Stomach smooth muscle (tissue), 2 donors: ENCODE measurements around the gene CDH10.

Source experiments
- H3K27ac ChIP-seq: one replicate; pipeline ENCODE4 v1.7.0; 2013; ENCODE audit warnings: mild to moderate bottlenecking, low read length, inconsistent platforms
- H3K27me3 ChIP-seq, 2 donors: one replicate each; pipeline ENCODE4 v1.7.0; 2013; ENCODE audit warnings: low read length in 2 of 2; ENCODE audit not compliant: insufficient read depth in 2 of 2, control insufficient read depth in 1 of 2
- H3K36me3 ChIP-seq, 2 donors: one replicate each; pipeline ENCODE4 v1.7.0; 2013; ENCODE audit warnings: low read length in 2 of 2; ENCODE audit not compliant: control insufficient read depth in 2 of 2, insufficient read depth in 2 of 2
- H3K4me1 ChIP-seq: one replicate; pipeline ENCODE4 v1.7.0; 2013; ENCODE audit warnings: low read length; ENCODE audit not compliant: control insufficient read depth, insufficient read depth
- H3K4me3 ChIP-seq, 2 donors: one replicate each; pipeline ENCODE4 v1.7.0; 2013; ENCODE audit warnings: low read length in 2 of 2
- H3K9ac ChIP-seq, 2 donors: one replicate each; pipeline ENCODE4 v1.7.0; 2013; ENCODE audit warnings: low read length in 2 of 2, mild to moderate bottlenecking in 1 of 2
- H3K9me3 ChIP-seq, 2 donors: one replicate each; pipeline ENCODE4 v1.7.0; 2013; ENCODE audit warnings: low read length in 2 of 2; ENCODE audit not compliant: control insufficient read depth in 2 of 2
- donor health status: healthy.
- donor health status: Pancreatic carcinoma.

CDH10 gene

DNA sequence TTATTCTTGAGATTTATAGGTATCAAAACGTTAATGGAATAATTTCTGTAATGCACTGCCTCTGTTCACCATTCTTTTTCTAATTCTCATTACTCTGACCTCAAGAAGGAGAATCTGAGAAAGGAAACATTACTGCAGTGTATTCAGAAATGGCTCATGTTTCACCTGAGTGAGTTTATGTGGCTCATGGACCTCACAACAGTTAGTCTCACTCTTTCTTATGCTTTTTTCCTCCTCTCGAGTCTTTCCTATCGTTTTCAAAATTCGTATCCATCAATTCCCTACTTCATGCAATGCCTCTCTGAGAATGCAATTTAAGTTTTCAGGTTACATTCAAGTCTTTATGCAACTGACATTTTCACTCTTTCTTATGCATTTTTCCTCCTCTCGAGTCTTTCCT is 9.6 kb downstream of the CDH10 start:
- Histone ChIP-seq H3K27ac (no peak overlapping the region), H3K36me3 (no peaks in the 10 kb centered on the region), H3K4me3 (no peak overlapping the region), H3K9ac (no peak overlapping the region), H3K9me3 (no peaks in the 10 kb centered on the region), H3K4me1 (no peaks in the 10 kb centered on the region), H3K27me3 (no peaks in the 10 kb centered on the region)

DNA sequence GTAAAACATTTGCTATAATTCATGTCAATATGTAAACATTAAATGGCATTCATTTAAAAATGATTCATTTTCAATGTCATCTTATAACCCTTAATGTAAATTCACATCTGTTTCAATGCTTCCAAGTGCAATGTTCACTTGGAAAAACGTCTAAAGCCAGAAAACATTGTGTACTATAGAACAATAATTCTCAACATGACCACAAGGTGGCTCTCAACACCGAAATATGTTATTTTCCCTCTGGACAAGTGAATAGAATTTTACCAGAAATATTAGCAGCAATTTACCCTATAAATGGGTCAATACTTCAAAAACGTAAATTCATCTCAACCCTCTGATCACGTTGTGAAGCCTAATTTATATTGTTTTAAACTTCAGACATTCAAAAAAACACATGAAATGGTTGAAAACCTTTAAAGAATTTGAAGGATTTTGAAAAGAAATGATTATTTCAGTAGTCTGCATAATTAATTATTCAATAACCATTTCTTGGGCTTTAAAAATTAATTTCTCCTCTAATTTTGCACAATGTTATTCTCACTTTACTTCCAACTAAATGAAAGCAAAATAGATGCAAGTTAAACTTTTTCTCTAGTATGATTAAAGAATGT is 11.0 kb downstream of the CDH10 start:
- no peaks in the 10 kb centered on the region for H3K9me3 ChIP-seq
- H3K36me3 ChIP-seq = no peaks in the 10 kb centered on the region

DNA sequence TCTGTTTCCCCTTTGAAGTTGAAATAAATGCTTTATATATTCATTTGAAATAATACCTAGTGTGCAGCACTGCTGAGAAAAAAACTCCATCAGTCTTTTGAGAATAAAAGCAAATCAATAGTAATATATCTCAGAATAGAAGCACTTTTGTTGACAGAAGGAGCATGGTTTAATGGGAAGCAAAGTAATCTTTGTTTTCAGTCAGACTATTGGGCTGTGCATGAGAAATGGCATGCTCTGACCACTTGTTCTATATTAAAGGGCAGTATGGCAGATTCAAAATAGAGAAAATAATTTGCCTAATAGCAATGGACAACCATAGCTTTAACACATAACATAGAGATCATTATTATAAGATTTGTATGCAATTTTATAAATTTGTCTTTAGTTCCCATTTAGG is 12.4 kb downstream of the CDH10 start:
- Histone ChIP-seq H3K4me1 (no peaks in the 10 kb centered on the region), H3K27ac (no peak overlapping the region), H3K36me3 (no peaks in the 10 kb centered on the region), H3K9me3 (no peaks in the 10 kb centered on the region), H3K9ac (no peak overlapping the region), H3K4me3 (no peak overlapping the region), H3K27me3 (no peaks in the 10 kb centered on the region)

More for the DNA sequence above, 11.0 kb downstream of the CDH10 start:
- H3K27me3 ChIP-seq = no peaks in the 10 kb centered on the region
- H3K27ac ChIP-seq = no peak overlapping the region
- no peak overlapping the region for H3K4me3 ChIP-seq
- no peaks in the 10 kb centered on the region for H3K4me1 ChIP-seq
- no peak overlapping the region for H3K9ac ChIP-seq

DNA sequence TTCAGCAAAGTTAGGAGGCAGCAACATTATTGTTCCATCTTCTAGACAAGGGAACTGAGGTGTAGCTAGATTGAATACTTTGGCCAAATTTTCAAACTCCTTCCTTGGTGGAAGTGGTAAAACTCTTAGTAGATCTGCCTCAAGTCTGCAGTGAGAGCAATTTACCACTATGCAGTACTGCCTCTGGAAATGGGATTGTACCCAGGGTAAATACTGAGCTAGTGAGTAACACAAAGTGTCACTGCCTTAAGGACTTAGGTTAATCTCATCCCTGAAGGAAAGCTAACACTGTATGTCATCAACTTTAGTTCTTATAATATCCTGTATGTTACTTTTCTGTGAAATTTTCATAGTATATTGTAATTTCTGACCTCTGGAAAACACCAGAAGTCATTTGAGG is 13.9 kb downstream of the CDH10 start:
- H3K27ac ChIP-seq = no peak overlapping the region
- no peaks in the 10 kb centered on the region for H3K4me1 ChIP-seq
- no peaks in the 10 kb centered on the region for H3K9me3 ChIP-seq
- no peak overlapping the region for H3K4me3 ChIP-seq
- H3K9ac ChIP-seq = no peak overlapping the region
- H3K27me3 ChIP-seq = no peaks in the 10 kb centered on the region
- no peaks in the 10 kb centered on the region for H3K36me3 ChIP-seq

DNA sequence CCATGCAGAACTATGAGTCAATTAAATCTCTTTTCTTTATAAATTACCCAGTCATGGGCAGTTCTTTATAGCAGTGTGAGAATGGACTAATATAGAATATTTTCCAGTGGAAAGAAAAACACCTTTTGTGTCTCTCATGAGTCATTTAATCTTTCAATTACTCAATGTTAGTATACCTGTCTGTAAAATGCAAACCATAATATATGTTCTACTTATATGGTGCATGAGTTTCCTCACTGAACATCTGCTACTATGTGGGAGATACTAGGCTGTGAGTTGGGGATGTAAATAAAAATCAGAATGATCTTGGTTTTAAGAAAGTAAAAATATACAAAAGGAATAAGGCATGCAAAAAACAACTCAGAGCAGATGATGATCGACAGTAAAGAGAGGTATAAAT is 15.0 kb downstream of the CDH10 start:
- H3K36me3 ChIP-seq = no peaks in the 10 kb centered on the region
- no peaks in the 10 kb centered on the region for H3K4me1 ChIP-seq
- H3K9me3 ChIP-seq = no peaks in the 10 kb centered on the region
- H3K27me3 ChIP-seq = no peaks in the 10 kb centered on the region
- H3K27ac ChIP-seq = no peak overlapping the region
- H3K4me3 ChIP-seq = no peak overlapping the region
- no peak overlapping the region for H3K9ac ChIP-seq

DNA sequence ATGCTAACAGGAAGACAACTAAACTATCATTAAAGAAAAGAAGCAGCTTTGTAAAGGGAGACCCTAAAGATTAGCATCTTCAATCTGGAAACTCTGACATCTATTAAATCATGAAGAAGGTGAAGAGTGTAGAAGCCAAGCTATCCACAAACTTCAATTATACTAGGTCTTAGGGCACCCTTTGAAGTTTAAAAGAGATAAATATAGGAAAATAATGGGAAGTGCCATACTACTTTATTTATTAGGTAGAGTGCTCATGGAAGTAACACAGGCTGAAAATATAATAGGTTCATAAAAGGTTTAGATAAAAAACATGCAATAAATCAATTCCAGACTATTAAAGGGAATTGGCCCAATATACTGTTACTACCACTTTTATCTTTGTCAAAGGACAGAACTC is 19.9 kb downstream of the CDH10 start:
- H3K9me3 ChIP-seq = no peaks in the 10 kb centered on the region
- H3K36me3 ChIP-seq = no peaks in the 10 kb centered on the region
- H3K4me1 ChIP-seq = no peaks in the 10 kb centered on the region
- H3K9ac ChIP-seq = no peak overlapping the region
- no peaks in the 10 kb centered on the region for H3K27me3 ChIP-seq
- no peak overlapping the region for H3K4me3 ChIP-seq
- H3K27ac ChIP-seq = no peak overlapping the region

DNA sequence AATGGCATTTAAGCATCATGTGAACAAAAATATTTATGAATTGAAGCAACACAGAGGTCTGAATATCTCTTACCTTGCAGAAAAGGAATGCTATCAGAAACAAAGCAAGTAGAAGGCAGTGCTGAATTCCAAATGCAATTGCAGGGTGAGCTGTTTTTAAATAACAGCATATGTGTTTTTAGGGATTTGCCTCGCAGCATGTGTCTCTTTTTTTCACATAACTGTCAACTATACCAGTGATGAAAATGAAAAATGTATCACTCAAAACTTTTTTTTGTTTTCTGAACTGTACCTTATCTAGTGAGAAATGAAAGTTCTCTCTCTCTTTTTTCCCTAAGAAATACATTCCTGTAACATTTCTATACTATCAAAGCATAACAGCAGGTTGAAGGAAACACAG is 21.2 kb downstream of the CDH10 start:
- Histone ChIP-seq H3K4me1 (no peaks in the 10 kb centered on the region), H3K9me3 (no peaks in the 10 kb centered on the region), H3K36me3 (no peaks in the 10 kb centered on the region), H3K27ac (no peak overlapping the region), H3K4me3 (no peak overlapping the region), H3K9ac (no peak overlapping the region), H3K27me3 (no peaks in the 10 kb centered on the region)

DNA sequence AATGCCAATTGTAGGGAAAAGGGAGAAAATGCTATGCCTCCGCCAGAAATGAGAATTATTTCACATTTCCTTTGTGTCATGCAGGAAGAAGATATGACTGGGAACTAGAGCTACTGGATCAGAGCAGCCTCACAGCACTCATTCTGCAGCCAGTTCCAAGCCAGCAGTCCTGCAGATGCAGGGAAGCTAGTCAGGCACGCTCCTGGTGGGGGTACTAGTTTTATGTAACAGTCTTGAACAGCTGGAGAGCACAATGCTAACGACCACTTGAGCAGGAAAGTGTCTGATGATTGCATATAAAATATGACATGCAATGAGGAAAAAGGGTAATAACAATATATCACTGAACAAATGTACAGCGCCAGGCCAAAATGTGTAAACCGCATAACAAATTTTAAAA is 21.7 kb downstream of the CDH10 start:
- H3K9ac ChIP-seq = no peak overlapping the region
- no peak overlapping the region for H3K4me3 ChIP-seq
- no peaks in the 10 kb centered on the region for H3K4me1 ChIP-seq
- no peak overlapping the region for H3K27ac ChIP-seq
- no peaks in the 10 kb centered on the region for H3K27me3 ChIP-seq
- no peaks in the 10 kb centered on the region for H3K36me3 ChIP-seq
- H3K9me3 ChIP-seq = no peaks in the 10 kb centered on the region

DNA sequence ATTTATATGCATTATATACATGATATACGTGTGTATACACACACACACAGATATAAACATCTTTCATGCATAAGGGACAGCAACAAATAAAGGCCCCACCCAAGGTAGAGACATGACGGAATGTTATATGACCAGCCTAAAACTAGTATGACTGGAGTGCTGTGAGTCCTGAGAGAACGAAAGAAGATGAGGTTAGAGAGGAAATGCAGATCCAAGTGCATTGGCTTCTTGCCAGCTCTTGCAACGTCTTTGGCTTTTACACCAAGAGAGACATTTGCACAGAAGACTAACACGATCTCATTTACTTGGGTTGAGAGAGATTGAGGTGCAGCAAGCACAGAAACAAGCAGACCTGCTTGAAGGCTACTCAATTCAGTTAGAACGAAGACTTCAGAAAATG is 23.0 kb downstream of the CDH10 start:
- H3K27me3 ChIP-seq = no peaks in the 10 kb centered on the region
- no peak overlapping the region for H3K4me3 ChIP-seq
- H3K27ac ChIP-seq = no peak overlapping the region

DNA sequence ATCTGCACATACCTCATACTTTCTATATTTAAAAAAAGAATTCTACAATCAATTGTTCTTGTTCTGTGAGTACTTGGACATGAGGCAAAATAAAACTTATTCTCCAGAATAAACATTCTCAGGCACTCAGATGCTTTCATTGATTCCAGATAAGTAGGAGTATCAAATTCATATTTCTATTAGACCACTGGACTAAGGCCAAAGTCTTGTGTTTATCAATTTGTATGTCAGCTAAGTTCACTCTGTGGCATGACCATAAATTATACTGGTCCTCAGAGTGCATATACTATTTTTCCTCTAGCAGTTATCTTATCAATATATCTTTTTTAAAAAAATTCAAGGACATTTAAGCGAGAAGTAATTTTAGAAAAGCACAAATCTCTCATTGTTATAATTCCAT is 28.2 kb downstream of the CDH10 start:
- Histone ChIP-seq H3K4me1 (no peaks in the 10 kb centered on the region), H3K4me3 (no peak overlapping the region), H3K27me3 (no peaks in the 10 kb centered on the region), H3K9ac (no peak overlapping the region), H3K27ac (no peak overlapping the region), H3K36me3 (no peaks in the 10 kb centered on the region), H3K9me3 (no peaks in the 10 kb centered on the region)

More for the DNA sequence above, 23.0 kb downstream of the CDH10 start:
- H3K9ac ChIP-seq = no peak overlapping the region
- no peaks in the 10 kb centered on the region for H3K4me1 ChIP-seq
- no peaks in the 10 kb centered on the region for H3K9me3 ChIP-seq
- no peaks in the 10 kb centered on the region for H3K36me3 ChIP-seq

DNA sequence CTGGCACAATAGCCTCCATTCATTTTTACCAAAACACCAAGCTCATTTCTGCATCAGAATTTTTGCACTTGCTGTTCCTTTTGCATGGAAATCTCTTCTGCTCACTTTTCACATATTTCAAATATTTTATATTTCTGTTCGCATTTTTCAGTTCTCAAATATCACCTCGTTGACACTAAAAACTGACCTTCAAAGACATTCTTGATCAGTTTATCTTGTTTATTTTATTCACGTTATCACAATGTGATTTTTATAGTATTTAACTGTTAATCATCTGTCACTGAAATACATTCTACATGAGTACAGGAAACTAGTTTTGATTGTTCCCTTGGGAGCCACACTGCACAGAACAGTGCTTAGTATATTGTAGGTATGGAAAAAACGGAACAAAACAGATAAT is 29.6 kb downstream of the CDH10 start:
- Histone ChIP-seq H3K27ac (no peak overlapping the region), H3K27me3 (no peaks in the 10 kb centered on the region), H3K4me3 (no peak overlapping the region), H3K4me1 (no peaks in the 10 kb centered on the region), H3K9me3 (no peaks in the 10 kb centered on the region), H3K9ac (no peak overlapping the region), H3K36me3 (no peaks in the 10 kb centered on the region)
